GM12873 (cell line): ENCODE measurements around the gene NXNL1.

Source experiments
- CTCF ChIP-seq: IDR thresholded peaks from 2 replicates; pipeline ENCODE4 v1.5.1; 2012; ENCODE audit warnings: low read depth, mild to moderate bottlenecking, moderate library complexity, low read length, control low read depth; ENCODE audit not compliant: insufficient read depth; ENCODE audit errors: missing control alignments

Gene NXNL1

GRCh38 chr19:17455308-17456123, 5.2 kb downstream of the NXNL1 start:
- no peak for TF ChIP-seq CTCF

GRCh38 chr19:17454576-17455071, 6.1 kb downstream of the NXNL1 start:
- no peak for TF ChIP-seq CTCF

- TF ChIP-seq CTCF = no peak
These were observed 8.9 kb downstream of the NXNL1 start for GRCh38 chr19:17451820-17452219.

DNA sequence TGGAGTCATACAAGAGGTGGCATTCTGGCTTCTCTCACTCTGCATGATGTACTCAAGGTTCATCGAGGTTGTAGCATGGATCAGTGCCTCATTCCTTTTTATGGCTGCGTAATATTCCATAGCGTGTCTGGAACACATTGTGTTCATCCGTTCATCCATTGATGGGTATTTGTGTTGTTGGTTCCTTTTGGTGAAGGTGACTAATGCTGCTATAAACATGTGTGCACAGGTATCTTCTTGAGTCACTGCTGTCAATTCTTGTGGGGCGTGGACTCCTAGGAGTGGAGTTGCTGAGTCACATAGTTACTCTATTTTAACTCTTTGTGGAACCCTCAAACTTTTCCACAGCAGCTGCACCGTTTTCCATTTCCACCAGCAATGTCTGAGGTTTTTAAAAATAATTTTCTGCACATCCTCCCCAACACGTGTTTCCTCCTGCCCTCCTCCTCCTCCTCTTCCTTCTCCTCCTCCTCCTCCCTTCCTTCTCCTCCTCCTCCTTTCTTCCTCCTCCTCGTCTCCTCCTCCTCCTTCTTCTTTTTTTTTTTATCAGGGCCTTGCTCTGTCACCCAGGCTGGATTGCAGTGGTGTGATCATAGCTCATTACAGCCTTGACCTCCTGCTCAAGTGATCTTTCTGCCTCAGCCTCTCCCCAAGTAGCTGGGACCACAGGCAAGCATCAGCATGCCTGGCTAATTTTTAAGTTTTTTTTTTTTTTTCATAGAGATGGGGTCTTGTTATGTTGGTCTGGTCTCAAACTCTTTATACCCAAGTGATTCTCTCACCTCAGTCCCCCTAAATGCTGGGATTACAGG, 10.3 kb downstream of the NXNL1 start:
- no peak for TF ChIP-seq CTCF

- TF ChIP-seq CTCF = peak; percentile 47
These were observed 12.4 kb downstream of the NXNL1 start, which contains the start of gene TMEM221 for GRCh38 chr19:17448131-17448967. TMEM221 (minus strand) TSS chr19:17448668; CDS start chr19:17448462, 206 bp downstream.

DNA sequence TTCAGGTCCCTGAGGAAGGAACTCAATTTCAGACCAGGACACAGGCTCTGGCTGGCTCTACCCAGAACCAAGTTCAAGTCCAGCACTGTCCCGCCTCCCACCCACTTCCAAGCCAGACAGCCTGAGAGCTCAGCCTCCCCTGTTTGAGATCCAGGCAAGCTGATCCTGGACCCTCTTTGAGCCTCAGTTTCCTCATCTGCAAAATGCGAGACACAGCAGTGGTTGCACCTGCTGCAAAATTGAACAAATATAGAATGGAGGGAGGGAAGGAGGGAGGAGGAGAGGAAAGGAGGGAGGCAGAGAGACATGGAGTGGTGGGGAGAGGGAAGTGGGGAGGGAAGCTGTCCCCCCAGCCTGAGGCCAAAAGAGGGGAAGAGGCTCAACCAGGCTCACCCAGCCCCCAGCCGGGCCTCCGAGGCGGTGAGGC, 13.0 kb downstream of the NXNL1 start:
- TF ChIP-seq CTCF = no peak
